A673 (cell line): ENCODE measurements around the gene DGUOK. TPM values are rescaled to one million over a fixed set of nuclear protein-coding genes. Genes with fewer than 3 reads are reported as not detected.

Experiments used
- BruUV-seq: library from RNA; stranded (reverse); fragments of 400-500 nt; replicated peaks from 2 replicates; lab custom pipeline; 2021; lab: Mats Ljungman, UMichigan
- CTCF ChIA-PET: fragments of 300-600 bp; sonication (Branson Sonifier 250); formaldehyde crosslinking; loops from one replicate; lab custom pipeline; 2022; ENCODE audit warnings: antibody characterized with exemption; lab: Charles Lee
- POLR2A ChIA-PET: fragments of 300-600 bp; sonication (Branson Sonifier 250); formaldehyde crosslinking; loops from one replicate; lab custom pipeline; 2022; ENCODE audit warnings: antibody characterized with exemption; ENCODE audit not compliant: low non-redundant PET; lab: Charles Lee
- DNase-seq: peaks from one replicate; pipeline ENCODE4 v3.0.0-alpha.2; 2015; ENCODE audit warnings: low spot score
- H3K27ac ChIP-seq: fragments of 200-600 bp; sonication (generic); 2 replicates; pipeline ENCODE4 v1.5.1; 2016; ENCODE audit warnings: mixed run types, low read depth, mild to moderate bottlenecking, mixed read lengths, antibody characterized with exemption, low read length; ENCODE audit not compliant: poor library complexity, severe bottlenecking
- H3K27me3 ChIP-seq: fragments of 200-600 bp; sonication (generic); replicated peaks from 2 replicates; pipeline ENCODE4 v1.6.1; 2017; ENCODE audit warnings: mixed run types, low read depth, mild to moderate bottlenecking, mixed read lengths, antibody characterized with exemption, low read length; ENCODE audit not compliant: insufficient read depth, poor library complexity
- H3K36me3 ChIP-seq: fragments of 200-600 bp; sonication (generic); 2 replicates; pipeline ENCODE4 v1.6.1; 2016; ENCODE audit warnings: mixed run types, mild to moderate bottlenecking, mixed read lengths, antibody characterized with exemption, low read length; ENCODE audit not compliant: insufficient read depth, poor library complexity, severe bottlenecking
- H3K4me1 ChIP-seq: fragments of 200-600 bp; sonication (generic); 2 replicates; pipeline ENCODE4 v1.6.1; 2017; ENCODE audit warnings: mixed run types, mild to moderate bottlenecking, mixed read lengths, antibody characterized with exemption, low read length; ENCODE audit not compliant: insufficient read depth, poor library complexity, severe bottlenecking
- H3K4me3 ChIP-seq: fragments of 200-600 bp; sonication (generic); 2 replicates; pipeline ENCODE4 v1.5.1; 2016; ENCODE audit warnings: low read depth, mixed run types, mild to moderate bottlenecking, mixed read lengths, low read length; ENCODE audit not compliant: poor library complexity, severe bottlenecking
- H3K9me3 ChIP-seq: fragments of 200-600 bp; sonication (generic); 2 replicates; pipeline ENCODE4 v1.6.1; 2016; ENCODE audit warnings: mixed run types, low read depth, mild to moderate bottlenecking, mixed read lengths, antibody characterized with exemption, low read length; ENCODE audit not compliant: poor library complexity, severe bottlenecking
- EZH2 ChIP-seq: fragments of 200-600 bp; sonication (generic); IDR thresholded peaks from 2 replicates; pipeline ENCODE4 v1.6.1; 2017; ENCODE audit warnings: borderline replicate concordance, low read depth, mild to moderate bottlenecking, mixed read lengths, antibody characterized with exemption, low read length; ENCODE audit not compliant: poor library complexity, severe bottlenecking
- intact Hi-C: fragments of 100-400 bp; cut with micrococcal nuclease; formaldehyde crosslinking; loops from one replicate; pipeline ENCODE4 v1.10.0; 2022; ENCODE audit not compliant: unreplicated experiment
- total RNA-seq: library from RNA; stranded (reverse); gene quantifications from 2 replicates; pipeline ENCODE4 v1.2.3, GENCODE V29; 2021
- TF ChIP-seq, protein P1 (sequence below): fragments of 300-800, 200-600 bp; sonication (generic); conservative IDR thresholded peaks from 2 replicates; pipeline ENCODE4 v1.5.1; 2017; ENCODE audit warnings: low read depth, mild to moderate bottlenecking, antibody characterized with exemption, low read length, moderate library complexity, mixed read lengths

The DGUOK gene
- total RNA-seq, 1 experiment from 2014 or later, result 106 TPM

DNA sequence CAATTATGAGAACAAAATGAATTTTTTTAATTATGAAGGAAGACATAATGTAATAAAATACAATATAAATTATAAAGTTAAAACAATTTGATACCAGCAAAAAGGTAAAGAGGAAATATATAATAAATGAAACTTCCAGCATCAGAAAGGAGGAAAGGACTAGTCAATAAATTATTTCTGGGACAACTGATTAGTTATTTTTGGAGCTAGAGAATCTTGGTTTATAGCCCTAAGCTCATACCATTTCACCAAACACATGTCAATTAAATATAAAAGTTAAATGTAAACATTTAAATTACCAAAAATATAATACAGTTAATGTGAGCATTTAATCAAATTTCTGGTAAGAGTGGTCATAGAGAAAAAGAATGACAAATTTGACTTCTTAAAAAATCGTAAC, 21.7 kb upstream of the DGUOK start:
- no peaks in the 10 kb centered on the region for H3K9me3 ChIP-seq
- CTCF ChIA-PET, result no interaction called here
- no peak overlapping the region for H3K4me3 ChIP-seq
- DNase-seq, result no peak
- intact Hi-C loops, result no loop called here
- H3K4me1 ChIP-seq, result peaks cover 11% of the 10 kb centered on the region
- no TSS peak for BruUV-seq
- no peaks in the 10 kb centered on the region for H3K27me3 ChIP-seq
- no peak overlapping the region for H3K27ac ChIP-seq
- POLR2A ChIA-PET, result no interaction called here
- no peak for TF ChIP-seq EZH2
- TF ChIP-seq, protein P1, sequence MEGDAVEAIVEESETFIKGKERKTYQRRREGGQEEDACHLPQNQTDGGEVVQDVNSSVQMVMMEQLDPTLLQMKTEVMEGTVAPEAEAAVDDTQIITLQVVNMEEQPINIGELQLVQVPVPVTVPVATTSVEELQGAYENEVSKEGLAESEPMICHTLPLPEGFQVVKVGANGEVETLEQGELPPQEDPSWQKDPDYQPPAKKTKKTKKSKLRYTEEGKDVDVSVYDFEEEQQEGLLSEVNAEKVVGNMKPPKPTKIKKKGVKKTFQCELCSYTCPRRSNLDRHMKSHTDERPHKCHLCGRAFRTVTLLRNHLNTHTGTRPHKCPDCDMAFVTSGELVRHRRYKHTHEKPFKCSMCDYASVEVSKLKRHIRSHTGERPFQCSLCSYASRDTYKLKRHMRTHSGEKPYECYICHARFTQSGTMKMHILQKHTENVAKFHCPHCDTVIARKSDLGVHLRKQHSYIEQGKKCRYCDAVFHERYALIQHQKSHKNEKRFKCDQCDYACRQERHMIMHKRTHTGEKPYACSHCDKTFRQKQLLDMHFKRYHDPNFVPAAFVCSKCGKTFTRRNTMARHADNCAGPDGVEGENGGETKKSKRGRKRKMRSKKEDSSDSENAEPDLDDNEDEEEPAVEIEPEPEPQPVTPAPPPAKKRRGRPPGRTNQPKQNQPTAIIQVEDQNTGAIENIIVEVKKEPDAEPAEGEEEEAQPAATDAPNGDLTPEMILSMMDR, result no peak
- H3K36me3 ChIP-seq, result no peaks in the 10 kb centered on the region

- no peak for TF ChIP-seq EZH2
- TF ChIP-seq, protein P1, result no peak
- ChIA-PET POLR2A (no interaction called here), CTCF (no interaction called here)
- Histone ChIP-seq H3K27ac (no peak overlapping the region), H3K4me1 (peaks cover 11% of the 10 kb centered on the region), H3K27me3 (no peaks in the 10 kb centered on the region), H3K4me3 (no peak overlapping the region), H3K9me3 (no peaks in the 10 kb centered on the region), H3K36me3 (no peaks in the 10 kb centered on the region)
- intact Hi-C loops, result no loop called here
- BruUV-seq, result no TSS peak
- DNase-seq, result no peak
Measured at GRCh38 chr2:73906847-73907505, 19.7 kb upstream of the DGUOK start.

GRCh38 chr2:73907840-73908452, 18.7 kb upstream of the DGUOK start:
- ChIA-PET CTCF (interaction anchor here (0.9 kb wide), 1 partner anchor 244 kb away, joined by 3 read pairs; no protein-coding TSS in a partner anchor), POLR2A (no interaction called here)
- Histone ChIP-seq H3K4me1 (peaks cover 11% of the 10 kb centered on the region), H3K4me3 (no peak overlapping the region), H3K27ac (no peak overlapping the region), H3K27me3 (no peaks in the 10 kb centered on the region), H3K36me3 (no peaks in the 10 kb centered on the region), H3K9me3 (no peaks in the 10 kb centered on the region)
- TF ChIP-seq EZH2, result no peak
- TF ChIP-seq, protein P1, result peak; percentile 46
- intact Hi-C loops, result no loop called here
- no TSS peak for BruUV-seq
- peak; percentile 54 for DNase-seq
